RPMI7951 (cell line): ENCODE data around the gene NIPAL4. TPM values are rescaled to one million over a fixed set of nuclear protein-coding genes. Genes with fewer than 3 reads are reported as not detected.
A peak's percentile ranks its signal among the peaks of the same experiment; 100 is the strongest.

Experiments used
- DNase-seq: peaks from one replicate; pipeline ENCODE4 v3.0.0-alpha.2; 2012; ENCODE audit warnings: low read depth
- total RNA-seq: library from RNA; depleted of rRNA; stranded (reverse); fragments of >200 nt; shearing (Covaris generic); gene quantifications from 2 replicates; pipeline ENCODE4 v1.2.3, GENCODE V29; 2014; rRNA removed

The NIPAL4 gene
- total RNA-seq, 1 experiment from 2014 or later = 0.48 TPM

DNA sequence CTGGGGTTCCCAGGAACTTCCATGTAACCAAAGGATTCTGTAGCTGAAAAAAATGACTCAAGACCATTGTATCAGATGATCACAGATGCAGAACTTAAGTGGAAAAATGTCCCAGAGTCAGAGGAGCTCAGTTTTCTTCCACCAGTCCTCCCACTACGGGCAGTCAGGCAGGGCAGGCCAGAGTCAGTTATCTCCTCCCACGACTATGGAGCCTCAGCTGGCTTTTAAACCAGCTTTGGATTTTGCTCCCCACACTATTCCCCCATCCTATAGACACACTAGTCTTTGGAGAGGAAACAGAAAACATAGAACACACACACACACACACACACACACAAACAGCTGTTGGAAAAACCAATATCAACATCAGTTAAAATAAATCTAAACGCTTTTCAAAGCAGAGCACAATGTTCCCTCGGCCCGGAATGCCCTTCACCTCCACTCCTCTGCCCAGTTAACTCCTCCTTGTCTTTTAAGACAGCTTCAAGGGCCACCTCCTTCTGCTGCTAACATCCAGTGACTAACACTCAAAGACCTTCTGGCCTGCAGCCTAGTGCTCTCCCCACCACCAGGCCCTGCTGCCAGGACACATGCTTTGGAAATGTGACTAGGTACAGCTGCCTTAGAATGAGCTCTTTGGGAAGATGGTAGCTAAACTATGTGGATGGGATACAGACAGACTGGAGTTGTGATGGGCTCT lies 56.8 kb downstream of the NIPAL4 start:
- DNase-seq = peak; percentile 93

DNA sequence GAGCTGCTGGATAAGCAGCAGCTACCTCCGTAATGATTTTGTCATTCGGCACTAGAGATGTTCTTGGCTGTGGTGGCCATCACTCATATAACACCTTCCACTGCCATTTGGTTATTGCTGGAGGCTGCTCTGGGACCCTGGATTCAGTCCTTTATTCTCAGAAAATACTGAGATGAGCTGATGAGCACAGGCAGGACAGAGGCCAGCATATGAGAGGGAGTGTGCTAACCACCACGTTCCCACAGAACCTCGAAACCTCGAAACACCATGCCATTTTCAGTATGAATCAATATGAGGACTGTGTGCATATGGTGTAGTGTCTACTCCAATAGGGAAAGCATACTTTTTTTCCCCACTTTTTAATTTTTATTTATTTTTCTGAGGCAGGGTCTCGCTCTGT lies 59.0 kb downstream of the NIPAL4 start:
- DNase-seq = no peak

DNA sequence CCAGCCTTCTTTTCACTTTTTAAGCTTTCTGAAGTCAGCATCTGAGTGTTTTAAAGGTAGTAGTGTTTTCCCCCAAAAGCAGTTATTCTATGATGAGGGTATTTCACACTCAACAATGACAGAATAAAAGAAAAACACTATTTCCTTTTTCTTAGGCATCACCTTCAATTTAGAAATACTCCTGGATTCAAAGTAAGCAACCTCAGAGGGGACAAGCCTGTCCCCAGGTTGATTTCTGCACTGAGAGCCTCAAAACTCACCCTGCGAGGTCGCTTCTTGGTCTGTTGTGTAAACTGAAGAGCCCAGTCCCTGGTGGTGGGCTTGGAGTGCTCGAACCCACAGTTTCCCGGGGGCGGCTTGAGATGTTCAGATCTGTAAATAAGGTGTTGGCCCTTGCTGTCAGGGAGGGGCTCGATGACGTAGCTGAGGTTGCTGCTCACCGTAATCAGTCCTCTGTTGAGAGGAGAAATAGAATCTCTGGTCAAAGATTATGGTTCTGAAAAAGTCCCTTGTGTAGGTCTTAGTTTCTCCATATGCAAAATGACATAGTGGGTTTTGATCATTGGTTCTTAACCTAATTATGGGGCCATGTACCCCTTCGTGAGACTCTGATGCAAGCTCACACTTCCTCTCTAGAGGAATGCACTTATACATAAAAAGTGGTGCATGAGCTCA lies 59.7 kb downstream of the NIPAL4 start:
- DNase-seq = no peak

DNA sequence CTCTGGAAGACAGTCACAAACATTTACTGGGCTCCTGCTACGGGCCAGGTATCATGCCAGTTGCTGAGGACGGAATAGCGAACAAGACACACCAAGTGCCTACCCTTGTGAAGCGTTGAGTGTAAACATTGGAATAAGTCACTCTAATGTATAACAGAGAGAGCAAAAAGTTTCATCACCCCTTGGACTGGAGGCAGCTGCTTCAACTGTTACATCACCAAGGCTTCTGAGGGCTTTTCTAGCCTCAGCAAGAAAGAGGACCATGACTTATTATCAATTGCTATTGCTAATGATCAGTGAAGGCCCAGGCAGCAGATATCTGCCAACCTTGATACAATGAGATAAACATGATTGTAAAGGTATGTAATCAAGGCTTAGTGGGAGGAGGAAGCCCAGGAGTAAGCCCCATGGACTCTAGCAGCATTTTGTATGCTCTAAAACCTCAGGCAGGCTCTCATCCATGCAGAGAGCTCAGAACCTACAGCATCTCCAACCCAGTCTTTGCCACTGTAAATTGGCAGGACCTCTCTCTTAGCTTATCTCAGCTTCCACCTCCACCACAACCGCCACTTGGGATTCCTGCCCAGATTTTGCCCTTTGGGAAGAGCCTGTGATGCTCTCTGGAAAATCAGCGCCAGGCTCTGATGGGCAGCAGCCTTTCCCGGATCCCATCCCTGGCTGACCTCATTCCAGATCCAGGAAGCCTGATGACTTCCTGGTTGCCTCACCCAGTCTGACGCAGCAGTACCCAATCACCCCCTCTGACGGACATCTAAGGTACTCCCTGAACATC lies 61.1 kb downstream of the NIPAL4 start:
- DNase-seq = peak; percentile 79

DNA sequence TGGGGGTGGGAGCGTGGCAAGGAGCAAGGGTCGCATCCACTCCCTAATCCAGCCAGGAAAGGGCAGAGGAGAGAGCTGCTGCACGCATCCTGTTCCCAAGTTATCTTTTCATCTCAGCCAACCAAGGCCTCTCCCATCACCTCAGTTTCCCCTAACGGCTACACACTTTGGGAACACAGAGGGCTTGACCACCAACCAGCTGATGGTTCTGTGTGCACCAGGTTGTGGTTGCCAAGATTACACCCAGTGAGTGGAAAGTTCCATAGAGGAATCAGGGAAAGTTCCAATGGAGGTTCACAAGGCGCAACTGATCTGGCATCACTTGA lies 61.7 kb downstream of the NIPAL4 start:
- no peak for DNase-seq

DNA sequence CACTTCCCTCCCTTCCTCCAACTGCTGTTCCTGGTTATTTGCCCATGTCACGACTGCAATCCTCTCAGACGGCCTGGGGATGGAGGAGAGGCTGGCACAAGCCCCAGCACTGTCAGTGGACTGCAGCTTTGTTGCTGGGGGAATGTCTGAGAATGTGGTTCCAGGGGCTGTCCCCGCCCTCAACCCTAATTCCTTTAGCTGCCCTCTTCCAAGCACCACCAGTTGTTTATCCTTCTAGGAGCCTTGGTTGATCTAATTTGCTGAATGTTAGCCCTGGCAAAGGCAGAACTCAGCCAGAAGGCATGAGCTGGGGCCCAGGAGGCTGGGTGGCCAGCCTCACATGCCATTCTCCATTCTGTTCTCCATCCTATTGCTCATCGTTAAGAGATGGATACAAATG lies 64.0 kb downstream of the NIPAL4 start:
- DNase-seq = no peak

Other genes starting within 250 kb of the NIPAL4 start
- gene CYFIP2, start 194.1 kb upstream of the NIPAL4 start, total RNA-seq = 0.10 and 0.36 TPM in 2 replicates
- gene ADAM19, start 115.6 kb downstream of the NIPAL4 start, total RNA-seq = 15.6 and 24.2 TPM in 2 replicates
- not detected in 2 replicates for gene SOX30, start 192.2 kb downstream of the NIPAL4 start, total RNA-seq
- not detected in 2 replicates for gene C5orf52, start 211.3 kb downstream of the NIPAL4 start, total RNA-seq